ENCODE data around the gene APRT.
"Not testable (repeated sequence)": the region's sequence is repeated elsewhere in the genome, so short reads cannot be mapped to it uniquely, and the experiment has no call there.

The APRT gene

GRCh38 chr16:88789594-88789993, 22.1 kb downstream of the APRT start:
- no peak overlapping the region for H3K27ac ChIP-seq
- TF ChIP-seq CTCF (IDR thresholded peaks at IDR 0.05) = no peak

GRCh38 chr16:88788749-88789148, 23.0 kb downstream of the APRT start:
- not testable (repeated sequence) for H3K27ac ChIP-seq

GRCh38 chr16:88787579-88788314, 24.0 kb downstream of the APRT start:
- TF ChIP-seq ZFX (IDR thresholded peaks at IDR 0.05; ENCODE audit: borderline replicate concordance) = no peak
- TF ChIP-seq CTCF (IDR thresholded peaks at IDR 0.05) = no peak
- H3K27ac ChIP-seq = no peak overlapping the region

- peak within 1 kb of the TSS; percentile 75 for H3K27ac ChIP-seq
Observed at GRCh38 chr16:88785106-88785924, 26.4 kb downstream of the APRT start, which contains the start of gene PIEZO1. PIEZO1 (minus strand) TSS chr16:88785220; CDS start chr16:88784964, 256 bp downstream.

DNA sequence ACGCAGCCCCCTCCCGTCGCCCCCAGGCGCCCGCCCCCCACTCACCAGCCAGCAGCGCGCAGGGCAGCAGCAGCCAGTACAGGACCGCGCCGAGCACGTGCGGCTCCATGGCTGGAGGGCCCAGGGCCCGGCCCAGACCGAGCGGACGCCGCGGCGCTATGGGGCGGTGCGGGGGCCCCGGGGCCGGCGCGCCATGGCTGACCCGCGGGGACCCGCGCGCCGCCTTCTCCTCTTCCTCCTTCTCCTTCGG, 26.9 kb downstream of the APRT start:
- TF ChIP-seq CTCF (IDR thresholded peaks at IDR 0.05) (no peak), ZFX (IDR thresholded peaks at IDR 0.05; ENCODE audit: borderline replicate concordance) (no peak)
- peak overlapping the region; percentile 75 for H3K27ac ChIP-seq

More at GRCh38 chr16:88785106-88785924, 26.4 kb downstream of the APRT start, which contains the start of gene PIEZO1:
- TF ChIP-seq ZFX (IDR thresholded peaks at IDR 0.05; ENCODE audit: borderline replicate concordance) (no peak), CTCF (IDR thresholded peaks at IDR 0.05) (peak; percentile 94)

- H3K27ac ChIP-seq = peak overlapping the region; percentile 75
- peak; percentile 25 for TF ChIP-seq CTCF (IDR thresholded peaks at IDR 0.05)
- no peak for TF ChIP-seq ZFX (IDR thresholded peaks at IDR 0.05; ENCODE audit: borderline replicate concordance)
Observed at GRCh38 chr16:88784074-88784855, 27.5 kb downstream of the APRT start.

DNA sequence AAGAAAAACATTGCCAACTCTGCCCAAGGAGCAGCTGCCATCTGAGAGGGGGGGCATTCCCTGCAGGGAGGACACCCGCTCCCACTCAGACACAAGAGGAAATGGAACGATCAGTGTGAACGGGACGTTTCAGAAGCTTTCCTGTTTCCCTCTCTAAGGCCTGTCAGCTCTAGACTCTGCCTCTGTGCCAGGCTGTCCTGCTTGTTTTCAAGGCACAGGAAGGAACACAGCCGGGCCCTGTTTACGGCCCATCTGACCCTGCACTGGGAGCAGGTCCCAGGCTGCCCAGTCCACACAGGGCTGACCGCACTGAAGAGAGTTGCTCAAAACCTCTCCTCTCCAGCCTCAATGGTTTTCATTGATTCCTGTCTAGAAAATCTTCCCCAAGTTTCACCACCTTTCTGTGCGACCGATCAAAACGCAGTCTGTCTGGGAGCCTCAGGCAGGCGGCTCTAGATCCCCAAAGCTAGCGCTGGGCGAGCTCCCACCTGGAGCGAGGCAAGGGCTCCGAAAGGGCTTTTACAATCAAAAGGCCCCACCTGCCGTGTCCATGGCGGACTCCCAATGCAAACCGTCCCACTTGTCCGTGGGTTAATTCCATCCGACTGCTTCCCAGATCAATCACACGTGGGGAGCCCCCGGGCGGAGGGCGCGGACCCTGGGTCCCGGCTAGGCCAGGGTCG, 28.2 kb downstream of the APRT start:
- peak overlapping the region; percentile 75 for H3K27ac ChIP-seq
- no peak for TF ChIP-seq ZFX (IDR thresholded peaks at IDR 0.05; ENCODE audit: borderline replicate concordance)
- TF ChIP-seq CTCF (IDR thresholded peaks at IDR 0.05) = no peak

All from 22Rv1 (cell line).